ENCODE measurements around the gene ITPR2.

GRCh38 chr12:26749781-26750180 is 83.2 kb downstream of the ITPR2 start:
- TF ChIP-seq POLR2A (IDR thresholded peaks at IDR 0.05; ENCODE audit: low read depth, low read length) = no peak
- TF ChIP-seq POLR2AphosphoS5 (IDR thresholded peaks at IDR 0.05; ENCODE audit: low read depth, low read length) = no peak
- no peak for TF ChIP-seq TAF1 (IDR thresholded peaks at IDR 0.05; ENCODE audit: borderline replicate concordance, low read depth, low read length)

Data from GM12892 (cell line).